NCI-H1417 treated with DMSO at 0.1 percent for 48 hours (cell line): ENCODE measurements around the gene STK11IP.
"Not testable (repeated sequence)": the region's sequence is repeated elsewhere in the genome, so short reads cannot be mapped to it uniquely, and the experiment has no call there.

Experiments
- DNase-seq: peaks from one replicate; lab custom pipeline; 2025; lab: John Stamatoyannopoulos, UW

The STK11IP gene

DNA sequence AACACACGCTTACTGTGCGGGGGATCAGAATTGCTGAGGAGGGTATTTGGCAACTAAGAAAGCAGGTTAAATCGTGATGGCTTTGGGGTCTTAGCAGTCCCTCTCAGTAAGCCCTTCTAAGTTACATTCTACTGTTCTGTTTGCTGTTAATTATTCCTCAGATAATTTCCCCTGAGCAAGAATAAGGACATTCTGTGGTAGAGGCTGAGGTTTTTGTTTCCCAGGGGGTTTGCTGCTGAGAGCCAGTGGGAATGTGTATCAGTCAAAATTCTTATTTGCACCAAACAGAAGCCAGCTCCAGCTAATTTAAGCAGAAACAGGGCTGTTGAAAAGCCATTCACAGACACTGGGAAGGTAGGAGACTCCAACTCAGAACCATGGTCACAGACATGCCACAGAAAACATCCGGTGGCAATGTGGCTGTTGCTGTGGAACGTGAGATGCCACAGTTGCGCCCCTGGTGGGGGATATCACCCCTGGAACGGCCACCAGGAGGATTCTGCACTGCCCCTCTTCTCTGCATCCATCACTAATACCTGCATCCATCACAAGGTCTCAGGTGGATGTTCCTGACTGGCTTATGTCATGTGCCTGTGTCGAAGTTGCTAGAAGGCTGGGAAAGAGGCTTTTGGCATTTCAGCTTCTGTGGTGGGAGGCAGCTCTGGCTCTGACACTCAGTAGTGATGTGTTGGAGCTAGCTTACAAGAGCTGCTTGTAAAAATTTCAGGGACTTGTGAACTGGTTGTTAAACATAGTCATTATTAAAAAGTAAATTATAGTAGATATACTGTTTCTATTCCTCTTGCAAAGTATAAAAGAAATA is 53.0 kb downstream of the STK11IP start:
- no peak for DNase-seq

- DNase-seq: not testable (repeated sequence)
These were observed 54.0 kb downstream of the STK11IP start for GRCh38 chr2:219651656-219652055.

DNA sequence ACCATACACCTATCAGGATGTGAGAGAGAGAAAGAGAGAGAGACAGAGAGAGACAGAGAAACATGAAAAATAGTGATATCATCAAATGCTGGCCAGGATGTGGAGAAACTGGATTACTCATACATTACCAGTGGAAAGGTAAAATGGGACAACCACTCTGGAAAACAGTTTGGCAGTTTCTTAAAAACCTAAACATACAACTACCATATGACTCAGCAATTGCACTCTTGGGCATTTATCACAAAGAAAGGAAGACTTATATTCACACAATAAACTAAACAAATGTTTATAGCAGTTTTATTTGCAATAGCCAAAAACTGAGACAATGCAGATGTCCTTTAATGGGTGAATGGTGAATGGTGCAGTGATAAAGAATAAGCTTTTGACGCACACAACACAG is 58.9 kb downstream of the STK11IP start:
- DNase-seq: no peak

- DNase-seq: no peak
These were observed 60.7 kb downstream of the STK11IP start for GRCh38 chr2:219658196-219658846.

GRCh38 chr2:219658874-219659273 is 61.2 kb downstream of the STK11IP start:
- no peak for DNase-seq

DNA sequence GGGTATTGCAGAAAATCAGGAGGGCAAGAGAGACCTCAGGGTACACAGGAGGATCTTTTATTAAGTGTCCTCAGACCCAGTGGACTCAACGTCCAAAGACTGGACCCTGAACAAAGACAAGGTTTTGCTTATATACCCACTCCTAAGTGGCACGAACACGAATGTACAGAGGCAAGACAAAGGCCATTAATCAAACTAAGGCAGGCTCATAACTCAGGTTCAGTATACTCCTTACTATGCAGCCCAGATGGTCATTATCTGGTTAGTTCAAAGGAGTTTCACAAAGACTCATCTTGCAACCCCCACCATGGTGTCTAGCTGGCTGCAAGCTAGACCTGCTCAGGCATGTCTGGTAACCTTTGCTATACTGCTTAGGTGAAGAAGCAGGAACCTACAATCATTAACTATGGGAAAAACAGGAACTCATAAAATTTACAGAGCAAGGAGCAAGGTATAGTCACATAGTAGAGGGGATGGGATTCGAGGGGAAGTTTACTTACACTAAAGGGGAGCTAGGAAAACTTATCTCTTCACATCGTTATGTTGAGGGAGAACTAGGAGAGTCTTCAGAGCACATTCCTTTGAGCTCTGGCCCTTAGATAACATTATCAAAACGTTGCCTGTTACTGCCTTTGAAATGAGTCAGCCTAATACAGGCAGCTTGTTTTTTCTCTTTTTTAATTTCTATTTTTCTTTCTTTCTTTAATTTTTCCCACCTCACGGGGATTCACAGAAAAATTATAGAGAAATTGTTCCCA is 63.7 kb downstream of the STK11IP start:
- DNase-seq: no peak

- no peak for DNase-seq
These were observed 64.3 kb downstream of the STK11IP start for GRCh38 chr2:219661955-219662395.

GRCh38 chr2:219662566-219662965 is 64.9 kb downstream of the STK11IP start:
- DNase-seq: no peak

GRCh38 chr2:219663116-219663762 is 65.6 kb downstream of the STK11IP start:
- no peak for DNase-seq

DNA sequence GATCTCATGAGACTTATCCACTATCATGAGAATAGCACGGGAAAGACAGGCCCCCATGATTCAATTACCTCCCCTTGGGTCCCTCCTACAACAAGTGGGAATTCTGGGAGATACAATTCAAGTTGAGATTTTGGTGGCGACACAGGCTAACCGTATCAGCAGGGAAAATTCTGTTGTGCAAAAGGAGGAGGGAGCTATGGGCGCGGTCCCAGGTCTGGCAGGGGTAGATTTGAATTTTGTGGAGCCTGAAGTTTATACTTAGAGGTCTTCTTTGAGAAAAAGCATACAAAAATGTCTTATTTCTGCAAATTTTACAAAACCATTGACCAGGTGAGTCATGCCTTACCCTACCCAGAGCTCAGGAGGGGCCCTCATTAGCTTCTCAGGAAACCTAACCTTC is 66.4 kb downstream of the STK11IP start:
- DNase-seq: no peak

- no peak for DNase-seq
These were observed 67.3 kb downstream of the STK11IP start for GRCh38 chr2:219664944-219665343.

GRCh38 chr2:219665926-219666325 is 68.3 kb downstream of the STK11IP start:
- no peak for DNase-seq
